NCI-H748 (cell line): ENCODE results near the gene RBP2.
"Not testable (repeated sequence)": the region's sequence is repeated elsewhere in the genome, so short reads cannot be mapped to it uniquely, and the experiment has no call there.

ENCODE experiments used
- DNase-seq: peaks from one replicate; lab custom pipeline; 2025; ENCODE audit not compliant: unreplicated experiment; lab: John Stamatoyannopoulos, UW

Gene RBP2

DNA sequence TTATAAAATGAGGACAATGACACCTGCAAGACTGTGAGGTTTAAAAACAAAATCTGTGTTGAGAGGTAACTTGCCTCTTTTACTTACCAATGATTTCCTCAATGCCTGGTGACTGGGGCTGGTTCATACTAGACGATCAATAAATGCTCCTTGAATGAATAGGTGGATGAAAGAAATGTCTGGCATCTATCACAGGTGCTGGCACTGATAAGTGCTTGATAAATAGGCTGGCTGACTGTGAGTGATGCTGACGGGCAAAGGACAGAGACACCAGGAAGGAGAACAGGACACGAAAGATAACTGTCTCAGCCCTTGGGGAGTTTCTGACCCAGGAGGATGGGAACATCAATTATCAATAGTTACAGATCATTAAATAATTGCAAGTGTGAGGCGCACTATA, 31.9 kb downstream of the RBP2 start:
- DNase-seq, result no peak

DNA sequence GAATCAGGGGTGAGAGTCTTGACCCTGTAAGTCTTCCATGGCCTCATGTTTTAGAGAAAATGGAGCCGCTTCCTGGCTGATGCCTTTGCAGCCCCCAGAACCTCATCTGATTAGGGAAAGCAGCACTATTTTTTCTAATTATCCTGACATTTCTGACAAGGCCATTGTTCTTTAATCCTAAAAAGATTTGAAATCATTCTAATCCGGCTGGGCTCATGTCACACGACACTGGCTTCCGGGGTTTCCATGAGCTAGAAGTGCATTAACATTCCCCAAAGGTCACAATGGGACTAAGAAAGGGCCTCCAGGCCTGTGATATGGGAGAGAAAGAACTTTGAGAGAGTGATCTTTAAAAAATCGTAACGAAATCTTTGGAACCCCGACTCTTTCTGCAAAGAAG, 33.1 kb downstream of the RBP2 start:
- no peak for DNase-seq

DNA sequence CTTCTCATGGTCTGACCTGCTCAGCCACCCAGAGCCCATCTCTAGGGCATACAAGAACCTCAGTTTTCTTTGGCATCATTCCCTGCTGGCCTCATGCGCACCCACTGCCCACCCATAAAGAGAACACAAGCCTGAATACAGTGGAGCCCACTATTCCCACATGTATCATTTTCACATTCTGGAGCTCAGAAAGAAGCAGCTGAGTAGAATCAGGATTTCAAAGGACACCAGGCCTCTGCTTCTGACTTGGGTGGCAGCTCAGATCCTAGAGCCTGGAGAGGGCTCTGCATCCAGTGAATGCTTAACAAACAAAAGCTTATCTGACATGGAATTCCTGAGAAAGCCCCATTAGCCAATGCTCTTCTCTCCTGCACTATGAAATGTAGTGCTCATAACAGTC, 34.7 kb downstream of the RBP2 start:
- DNase-seq, result no peak

DNA sequence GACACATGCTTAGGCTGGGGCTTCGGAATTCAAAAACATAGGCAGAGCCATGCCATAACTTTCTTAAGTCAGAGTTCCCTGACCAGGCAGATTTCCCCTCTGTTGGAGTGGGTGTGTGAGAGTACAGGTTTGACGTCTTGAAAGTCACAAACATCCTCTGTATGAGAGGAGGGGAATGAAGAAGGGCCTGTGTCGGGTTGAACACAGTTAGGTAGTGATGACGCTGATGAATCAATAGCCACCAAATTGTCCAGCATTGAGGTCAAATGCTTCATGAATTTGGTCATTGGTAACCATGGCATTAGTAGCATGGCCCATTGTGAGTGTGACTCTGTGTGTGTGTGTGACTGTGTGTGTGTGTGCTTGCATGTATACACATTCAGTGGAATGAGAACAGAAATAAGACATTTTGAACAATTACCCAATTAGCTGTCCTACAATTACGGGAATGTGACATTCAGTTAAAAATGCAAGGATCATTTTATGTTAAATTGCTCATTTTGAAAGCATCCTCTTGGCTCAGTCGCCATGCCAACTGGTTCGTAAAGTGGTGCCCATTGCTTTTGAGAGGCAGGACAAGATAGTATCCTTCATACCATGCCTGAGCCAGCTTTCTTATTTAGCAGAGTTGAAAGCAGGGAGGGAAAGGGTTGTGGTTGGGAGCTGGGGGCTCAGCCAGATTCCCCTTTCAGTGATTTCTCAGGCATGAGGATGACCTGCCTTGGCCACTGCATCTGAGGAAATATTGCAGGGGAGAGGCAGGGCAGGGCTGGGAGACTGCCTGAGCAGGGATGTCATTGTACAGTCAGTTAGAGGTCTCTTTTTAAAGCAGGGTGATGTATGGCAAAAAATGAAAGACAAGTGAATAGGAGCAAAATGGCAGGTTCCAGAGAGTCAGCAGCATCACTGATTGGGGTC, 35.4 kb downstream of the RBP2 start:
- DNase-seq, result no peak

DNA sequence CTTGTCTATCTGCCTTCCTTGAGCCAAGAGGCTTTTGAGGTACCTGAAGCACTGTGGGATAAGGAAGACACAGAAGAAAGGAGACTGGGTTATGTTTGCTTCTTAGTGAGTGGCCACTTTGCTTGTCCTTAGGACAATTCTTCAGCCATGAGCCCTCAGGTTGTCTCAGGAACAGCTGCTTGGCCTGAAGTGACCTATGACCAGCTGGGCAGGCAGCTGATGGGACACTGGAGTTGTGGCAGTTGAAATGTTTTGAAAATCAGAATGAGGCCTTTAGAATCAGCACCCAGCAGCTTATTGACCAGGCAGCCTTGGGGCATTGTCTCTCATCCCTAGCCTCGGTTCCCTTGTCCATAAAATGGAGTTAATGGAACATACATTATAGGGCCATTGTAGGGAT, 37.0 kb downstream of the RBP2 start:
- DNase-seq, result no peak

DNA sequence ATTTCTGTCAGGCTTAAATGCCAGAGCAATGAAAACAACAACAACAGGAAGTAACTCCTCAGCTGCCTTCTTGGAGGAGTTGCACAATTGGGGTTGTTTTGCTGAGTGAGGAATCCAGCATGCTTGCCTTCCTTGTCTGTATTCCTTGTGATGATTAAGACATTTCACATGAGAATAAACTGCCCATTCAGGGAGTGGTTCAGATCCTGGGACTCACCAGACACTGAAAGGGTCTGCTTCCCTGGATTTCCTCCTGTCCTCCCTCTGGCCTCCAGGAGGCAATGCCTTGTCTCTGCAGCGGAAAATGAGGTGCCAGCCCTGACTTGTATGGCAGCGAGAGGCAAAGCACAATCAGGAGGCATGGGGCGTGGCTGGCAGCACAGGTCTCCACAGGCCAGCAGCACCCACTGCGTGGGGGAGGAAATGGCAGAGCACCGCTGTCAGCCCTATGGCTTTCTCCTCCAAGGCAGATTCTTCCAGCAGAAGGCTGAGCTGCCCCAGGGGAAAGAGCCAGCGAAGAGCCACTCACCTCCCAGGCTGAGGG, 41.5 kb downstream of the RBP2 start:
- DNase-seq, result no peak

DNA sequence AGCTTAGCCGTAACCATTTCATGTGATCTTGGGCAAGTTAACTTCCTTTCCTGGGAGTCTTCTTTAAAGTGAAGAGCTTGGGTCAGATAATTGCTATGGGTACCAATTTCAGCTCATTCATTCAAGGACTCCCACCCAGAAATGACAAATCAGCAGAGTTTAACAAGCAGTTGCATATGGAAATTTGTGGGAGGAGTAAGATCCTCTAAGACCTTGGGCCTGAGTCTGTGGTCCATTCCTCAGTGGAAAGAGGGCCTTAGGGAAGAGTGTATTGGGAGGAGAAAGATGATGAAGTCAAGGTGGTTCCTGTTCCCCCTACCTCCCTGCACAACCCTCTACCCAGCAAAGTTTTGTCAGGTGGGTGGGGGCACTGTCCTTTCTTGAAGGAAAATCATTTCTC, 42.1 kb downstream of the RBP2 start:
- no peak for DNase-seq

DNA sequence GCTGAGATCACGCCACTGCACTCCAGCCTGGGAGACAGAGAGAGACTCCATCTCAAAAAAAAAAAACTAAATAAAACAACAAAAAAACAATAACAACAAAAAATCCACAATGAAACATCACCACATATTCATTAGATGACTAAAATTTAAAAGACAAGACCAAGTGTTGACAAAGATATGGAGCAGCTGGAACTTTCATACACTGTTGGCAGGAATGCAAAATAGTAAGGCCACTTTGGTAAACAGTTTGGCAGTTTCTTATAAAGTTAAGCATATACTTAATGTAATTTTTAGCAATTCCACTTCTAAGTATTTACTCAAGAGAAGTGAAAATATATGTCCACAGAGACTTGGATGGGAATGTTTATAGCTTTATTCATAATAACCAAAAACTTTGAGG, 43.2 kb downstream of the RBP2 start:
- DNase-seq, result no peak

DNA sequence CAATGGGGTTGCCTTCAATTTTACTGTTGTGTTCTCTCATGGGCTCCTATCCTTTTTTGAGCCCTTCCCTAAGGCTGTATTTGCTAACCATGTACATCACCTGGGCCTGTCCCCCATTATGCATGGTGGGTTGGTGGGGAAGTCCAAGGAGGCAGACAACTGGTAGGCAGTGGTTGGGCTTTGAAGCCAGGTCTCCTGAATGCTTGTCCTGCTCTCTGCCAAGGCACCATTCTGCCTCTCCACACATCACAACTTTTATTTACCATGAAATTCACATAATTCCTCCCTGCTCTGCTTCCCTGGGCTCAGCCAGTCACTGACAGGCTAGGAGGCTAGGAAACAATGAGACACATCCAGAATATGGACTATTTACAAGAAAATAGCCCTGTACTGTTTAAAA, 45.8 kb downstream of the RBP2 start:
- peak; percentile 51 for DNase-seq

DNA sequence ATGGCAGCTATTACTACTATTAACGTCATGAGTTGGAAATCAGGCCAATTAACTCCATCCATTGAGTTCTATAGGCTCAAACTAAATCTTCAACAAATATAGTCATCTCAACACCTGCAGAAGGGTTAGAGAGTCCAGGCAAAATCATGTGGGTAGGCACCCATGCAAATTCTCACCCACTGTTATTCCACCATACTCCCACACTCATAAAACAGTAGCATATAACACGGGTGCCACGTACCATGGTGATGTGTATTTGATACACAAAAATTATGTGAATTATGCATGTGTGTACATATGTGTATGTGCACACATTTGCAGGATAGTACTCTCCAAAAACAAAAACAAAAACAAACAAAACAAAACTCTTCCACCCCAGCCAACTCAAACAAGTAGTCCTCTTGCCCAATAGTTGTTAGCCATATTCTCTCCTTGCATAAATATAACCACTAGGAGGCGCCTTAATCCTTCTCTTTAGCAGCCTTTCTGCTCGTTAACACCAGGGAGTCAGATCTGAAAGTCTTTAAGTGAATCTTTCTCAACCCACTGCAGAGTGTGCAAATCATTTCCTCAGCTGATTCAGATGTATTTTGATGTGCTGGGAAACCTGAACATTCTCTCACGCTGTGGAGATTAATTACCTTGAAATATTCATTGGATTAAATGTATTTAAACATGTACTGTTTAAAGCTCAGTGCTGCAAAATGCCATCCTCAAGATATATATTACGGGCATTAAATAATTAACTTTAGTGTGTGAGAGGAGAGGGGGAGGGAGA, 48.8 kb downstream of the RBP2 start:
- peak; percentile 73 for DNase-seq

DNA sequence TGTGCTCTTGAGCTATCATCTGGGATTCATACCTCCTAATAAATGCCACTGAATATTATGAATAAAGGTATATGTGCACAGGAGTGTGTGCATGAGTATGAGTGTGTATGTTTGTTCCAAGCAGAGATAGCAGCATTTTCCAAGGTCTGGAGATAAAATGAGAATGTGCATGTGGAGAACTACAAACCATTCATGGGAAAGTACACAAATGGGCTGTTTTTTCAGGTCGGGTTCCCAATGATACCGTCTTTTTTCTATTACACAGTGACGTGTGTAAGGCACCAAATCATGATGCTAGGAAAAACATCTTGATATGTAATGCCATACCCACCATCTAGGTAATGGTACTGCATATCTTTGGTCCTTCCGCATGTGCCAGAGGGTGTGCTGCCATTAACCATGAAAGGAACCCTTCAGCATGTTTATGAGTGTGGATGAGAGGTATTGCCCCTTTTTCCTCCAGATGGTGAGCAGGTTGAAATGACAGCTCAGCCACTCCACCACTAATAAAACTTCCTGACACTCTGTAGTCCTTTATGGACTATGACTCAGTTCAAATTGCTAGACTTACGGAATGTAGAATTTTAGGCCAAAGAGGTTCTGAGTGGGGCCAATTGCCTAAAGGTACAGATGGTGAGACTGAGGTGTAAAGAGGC, 50.4 kb downstream of the RBP2 start:
- no peak for DNase-seq

DNA sequence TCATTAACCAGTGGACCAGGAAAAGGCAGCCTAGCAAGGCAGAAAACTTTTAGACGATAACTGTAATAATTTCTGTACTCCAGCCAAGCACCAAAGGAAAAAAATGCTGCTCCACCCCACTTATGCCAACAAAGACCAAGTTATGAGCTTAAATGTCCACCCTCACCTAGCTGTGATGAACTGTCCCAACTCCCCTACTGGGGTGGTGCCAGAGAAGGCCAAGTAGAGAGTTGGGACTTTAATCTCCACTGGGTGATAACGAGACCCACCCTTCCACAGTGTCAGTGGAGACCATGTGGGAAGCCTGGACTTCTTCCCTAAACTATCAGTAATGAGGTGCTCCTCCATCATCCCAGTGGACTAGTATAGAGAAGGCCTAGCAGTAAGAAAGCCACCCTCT, 53.1 kb downstream of the RBP2 start:
- DNase-seq, result no peak

DNA sequence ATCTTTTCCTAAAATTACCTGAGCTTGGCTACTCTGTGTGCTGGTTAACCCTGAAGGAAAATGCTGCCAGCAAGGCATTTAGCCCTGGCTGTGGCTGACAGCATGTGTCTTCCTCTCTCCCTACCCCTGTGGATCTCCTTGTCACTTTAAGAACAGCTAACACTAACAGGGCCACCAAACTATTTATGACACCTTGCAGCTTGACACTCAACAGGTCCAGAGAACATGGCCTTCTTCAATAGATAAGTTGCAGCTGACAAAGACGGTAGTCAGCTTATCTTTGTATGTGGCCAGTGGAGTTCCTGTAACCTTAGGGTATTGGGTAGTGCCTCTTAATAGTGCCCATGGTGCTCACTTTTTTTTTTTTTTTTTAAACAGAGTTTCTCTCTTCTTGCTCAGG, 54.9 kb downstream of the RBP2 start:
- DNase-seq, result no peak

DNA sequence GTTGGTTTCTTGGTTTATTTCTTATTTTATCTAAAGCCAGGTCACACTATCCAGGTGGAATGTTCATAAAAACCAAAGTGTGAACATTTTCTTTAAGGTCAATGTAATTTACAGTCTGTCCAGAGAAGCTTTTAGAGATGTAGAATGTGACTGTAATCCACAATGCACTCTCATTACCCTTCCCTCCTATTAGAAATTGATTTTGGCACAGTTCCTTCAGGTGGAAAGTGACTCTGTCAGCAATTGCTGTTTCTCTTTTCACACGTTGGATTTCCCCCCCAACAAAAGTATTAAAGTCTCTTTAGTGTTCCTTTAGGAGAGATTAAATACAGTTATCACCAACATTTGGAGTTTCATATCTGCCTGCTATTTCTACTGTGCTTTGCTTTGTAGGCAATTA, 55.3 kb downstream of the RBP2 start:
- DNase-seq, result no peak

DNA sequence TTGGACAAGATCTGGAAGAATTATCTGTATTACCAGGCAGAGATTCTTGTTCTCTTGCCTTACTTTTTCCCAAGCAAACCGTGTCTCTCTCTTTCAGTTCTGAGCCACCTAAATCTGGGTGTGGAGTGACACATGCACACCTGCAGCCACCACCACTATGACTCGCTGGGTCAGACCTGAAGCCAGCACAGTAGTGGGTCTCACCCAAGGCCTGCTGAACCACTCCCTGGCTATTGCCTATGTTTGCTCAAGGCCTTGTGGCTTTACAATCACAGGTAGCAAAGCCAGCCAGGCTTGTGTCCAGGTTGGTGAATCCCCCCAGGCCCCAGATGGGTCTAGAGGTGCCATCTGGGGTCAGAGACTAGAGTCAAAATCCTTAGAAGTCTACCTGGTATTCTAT, 58.2 kb downstream of the RBP2 start:
- no peak for DNase-seq

DNA sequence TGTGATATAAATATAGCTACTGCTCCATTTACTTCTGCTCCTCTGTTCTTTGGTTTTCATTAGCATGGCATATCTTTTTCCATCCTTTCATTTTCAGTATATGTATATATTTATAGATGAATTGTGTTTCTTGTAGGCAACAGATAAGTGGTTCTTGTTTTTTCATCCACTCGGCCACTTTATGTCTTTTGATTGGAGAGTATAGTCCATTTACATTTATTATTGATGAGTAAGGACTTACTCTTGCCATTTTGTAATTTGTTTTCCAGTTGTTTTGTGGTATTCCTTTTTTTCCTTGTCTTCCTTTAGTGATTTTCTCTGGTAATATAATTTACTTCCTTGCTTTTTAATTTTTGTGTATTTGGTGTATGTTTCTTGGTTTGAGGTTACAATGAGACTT, 60.0 kb downstream of the RBP2 start:
- no peak for DNase-seq

DNA sequence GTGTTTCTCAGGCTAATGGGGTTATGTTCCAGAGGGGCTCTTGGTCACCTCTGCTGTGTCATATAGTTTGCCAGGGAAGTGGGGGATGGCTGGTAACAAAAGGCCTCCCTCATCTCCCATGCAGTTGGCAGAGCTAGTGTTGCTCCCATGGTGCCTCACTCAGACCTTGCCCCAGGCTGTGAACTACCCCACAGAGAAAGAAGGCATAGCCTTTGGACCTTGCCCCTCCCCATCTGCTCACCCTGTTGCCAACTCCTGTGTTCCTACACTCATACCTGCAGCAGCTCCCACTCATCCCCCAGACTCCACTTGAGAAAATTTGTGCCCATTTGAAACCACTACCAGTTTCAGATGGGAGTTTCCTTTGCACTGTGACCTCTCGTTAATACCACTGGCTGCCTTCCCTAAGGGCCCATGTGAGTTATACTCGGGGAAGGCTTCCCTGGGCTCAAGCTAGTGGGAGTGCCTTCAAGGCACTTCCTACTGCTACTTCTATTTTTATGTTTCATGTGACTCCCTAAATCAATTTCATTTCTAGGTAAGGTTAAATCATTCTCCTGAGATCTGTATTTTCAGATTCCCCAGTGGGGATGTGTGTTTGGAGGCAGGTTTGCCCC, 61.6 kb downstream of the RBP2 start:
- DNase-seq, result no peak

DNA sequence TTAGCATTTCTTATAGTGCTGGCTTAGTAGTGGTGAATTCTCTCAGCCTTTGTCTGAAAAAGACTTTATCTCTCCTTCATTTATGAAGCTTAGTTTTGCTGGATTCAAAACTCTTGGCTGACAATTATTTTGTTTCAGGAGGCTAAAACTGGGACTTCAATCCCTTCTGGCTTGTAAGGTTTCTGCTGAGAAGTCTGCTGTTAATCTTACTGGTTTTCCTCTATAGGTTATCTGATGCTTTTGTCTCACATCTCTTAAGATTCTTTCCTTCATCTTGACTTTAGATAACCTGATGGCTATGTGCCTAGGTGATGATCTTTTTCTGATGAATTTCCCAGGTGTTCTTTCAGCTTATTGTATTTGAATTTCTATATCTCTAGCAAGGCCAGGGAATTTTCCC, 63.4 kb downstream of the RBP2 start:
- DNase-seq, result not testable (repeated sequence)
